LNCaP clone FGC (cell line): ENCODE measurements around the gene AARSD1.
A peak's percentile ranks its signal among the peaks of the same experiment; 100 is the strongest.
"Not testable (repeated sequence)": the region's sequence is repeated elsewhere in the genome, so short reads cannot be mapped to it uniquely, and the experiment has no call there.

ENCODE experiments used
- DNase-seq: peaks from one replicate; pipeline ENCODE4 v3.0.0-alpha.2; 2011; ENCODE audit warnings: low read depth
- H3K4me3 ChIP-seq: 2 replicates; pipeline ENCODE4 v1.5.1; 2011; ENCODE audit warnings: mild to moderate bottlenecking, low read depth, low read length, control low read depth
- CTCF ChIP-seq: IDR thresholded peaks from 2 replicates; pipeline ENCODE4 v1.5.1; 2012; ENCODE audit warnings: mild to moderate bottlenecking; ENCODE audit not compliant: control insufficient read depth, insufficient read depth; ENCODE audit errors: extremely low read depth

AARSD1 gene

GRCh38 chr17:42999003-42999525 is 34.8 kb upstream of the AARSD1 start:
- peak overlapping the region; percentile 98 for H3K4me3 ChIP-seq
- no peak for TF ChIP-seq CTCF
- DNase-seq: no peak

GRCh38 chr17:42997984-42998938 is 34.0 kb upstream of the AARSD1 start, which contains the start of gene RPL27:
Gene RPL27, plus strand, starts transcription at chr17:42998419. Its CDS starts 332 bp downstream, at chr17:42998751.
- DNase-seq: peak; percentile 100
- peak; percentile 78 for TF ChIP-seq CTCF
- H3K4me3 ChIP-seq: peak within 1 kb of the TSS; percentile 98

GRCh38 chr17:42997390-42997983 is 33.2 kb upstream of the AARSD1 start:
- peak overlapping the region; percentile 98 for H3K4me3 ChIP-seq
- TF ChIP-seq CTCF: no peak
- no peak for DNase-seq

- not testable (repeated sequence) for DNase-seq, H3K4me3 ChIP-seq
These were observed 29.7 kb upstream of the AARSD1 start for GRCh38 chr17:42993913-42994312.

- TF ChIP-seq CTCF: no peak
- H3K4me3 ChIP-seq: no peak overlapping the region
- DNase-seq: no peak
These were observed 28.6 kb upstream of the AARSD1 start for GRCh38 chr17:42992872-42993271.

- no peak for DNase-seq
- TF ChIP-seq CTCF: no peak
- no peak overlapping the region for H3K4me3 ChIP-seq
These were observed 27.2 kb upstream of the AARSD1 start for GRCh38 chr17:42991471-42991870.

GRCh38 chr17:42989726-42990652 is 25.7 kb upstream of the AARSD1 start:
- peak; percentile 56 for DNase-seq
- no peak overlapping the region for H3K4me3 ChIP-seq

More at GRCh38 chr17:42989726-42990652, 25.7 kb upstream of the AARSD1 start:
- TF ChIP-seq CTCF: no peak
